OCI-LY3 (cell line): ENCODE results near the gene PCDHA4.
"Not testable (repeated sequence)": the region's sequence is repeated elsewhere in the genome, so short reads cannot be mapped to it uniquely, and the experiment has no call there.

ENCODE experiments used
- EZH2phosphoT487 ChIP-seq: fragments of 200-600 bp; shearing (Covaris generic); IDR thresholded peaks from 2 replicates; pipeline ENCODE4 v1.6.1; 2018; ENCODE audit warnings: antibody characterized with exemption, mixed run types, low read depth
- TF ChIP-seq, protein P1 (sequence below): fragments of 200-600, 300-600 bp; sonication (generic); IDR thresholded peaks from 2 replicates; pipeline ENCODE4 v1.5.1; 2014; ENCODE audit warnings: antibody characterized with exemption, low read length, low read depth

DNA sequence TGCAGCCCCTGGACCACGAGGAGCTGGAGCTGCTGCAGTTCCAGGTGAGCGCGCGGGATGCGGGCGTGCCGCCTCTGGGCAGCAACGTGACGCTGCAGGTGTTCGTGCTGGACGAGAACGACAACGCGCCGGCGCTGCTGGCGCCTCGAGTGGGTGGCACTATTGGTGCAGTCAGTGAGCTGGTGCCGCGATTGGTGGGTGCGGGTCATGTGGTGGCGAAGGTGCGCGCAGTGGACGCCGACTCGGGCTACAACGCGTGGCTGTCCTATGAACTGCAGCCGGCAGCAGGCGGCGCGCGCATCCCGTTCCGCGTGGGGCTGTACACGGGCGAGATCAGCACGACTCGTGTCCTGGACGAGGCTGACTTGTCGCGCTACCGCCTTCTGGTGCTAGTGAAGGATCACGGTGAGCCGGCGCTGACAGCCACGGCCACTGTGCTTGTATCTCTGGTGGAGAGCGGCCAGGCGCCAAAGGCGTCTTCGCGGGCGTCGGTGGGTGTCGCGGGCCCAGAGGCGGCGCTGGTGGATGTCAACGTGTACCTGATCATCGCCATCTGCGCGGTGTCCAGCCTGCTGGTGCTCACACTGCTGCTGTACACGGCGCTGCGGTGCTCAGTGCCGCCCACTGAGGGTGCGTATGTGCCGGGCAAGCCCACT, 18.9 kb upstream of the PCDHA4 start:
- TF ChIP-seq, protein P1, sequence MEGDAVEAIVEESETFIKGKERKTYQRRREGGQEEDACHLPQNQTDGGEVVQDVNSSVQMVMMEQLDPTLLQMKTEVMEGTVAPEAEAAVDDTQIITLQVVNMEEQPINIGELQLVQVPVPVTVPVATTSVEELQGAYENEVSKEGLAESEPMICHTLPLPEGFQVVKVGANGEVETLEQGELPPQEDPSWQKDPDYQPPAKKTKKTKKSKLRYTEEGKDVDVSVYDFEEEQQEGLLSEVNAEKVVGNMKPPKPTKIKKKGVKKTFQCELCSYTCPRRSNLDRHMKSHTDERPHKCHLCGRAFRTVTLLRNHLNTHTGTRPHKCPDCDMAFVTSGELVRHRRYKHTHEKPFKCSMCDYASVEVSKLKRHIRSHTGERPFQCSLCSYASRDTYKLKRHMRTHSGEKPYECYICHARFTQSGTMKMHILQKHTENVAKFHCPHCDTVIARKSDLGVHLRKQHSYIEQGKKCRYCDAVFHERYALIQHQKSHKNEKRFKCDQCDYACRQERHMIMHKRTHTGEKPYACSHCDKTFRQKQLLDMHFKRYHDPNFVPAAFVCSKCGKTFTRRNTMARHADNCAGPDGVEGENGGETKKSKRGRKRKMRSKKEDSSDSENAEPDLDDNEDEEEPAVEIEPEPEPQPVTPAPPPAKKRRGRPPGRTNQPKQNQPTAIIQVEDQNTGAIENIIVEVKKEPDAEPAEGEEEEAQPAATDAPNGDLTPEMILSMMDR, result not testable (repeated sequence)
- TF ChIP-seq EZH2phosphoT487, result not testable (repeated sequence)
